Measurements from ENCODE around the gene KCNG2.

- TF ChIP-seq RCOR1 (IDR thresholded peaks at IDR 0.05; ENCODE audit: insufficient replicate concordance, low read length) (no peak), POLR2A (IDR thresholded peaks at IDR 0.05; ENCODE audit: low read depth, low read length) (no peak), CTCF (conservative IDR thresholded peaks at IDR 0.05; ENCODE audit: low read depth, low read length) (no peak), CHD1 (IDR thresholded peaks at IDR 0.05; ENCODE audit: low read depth, low read length) (no peak), RFX5 (IDR thresholded peaks at IDR 0.05; ENCODE audit: low read depth, low read length) (no peak), NFE2L2 (IDR thresholded peaks at IDR 0.05; ENCODE audit: low read depth, low read length) (no peak), ELK1 (IDR thresholded peaks at IDR 0.05; ENCODE audit: borderline replicate concordance, low read depth, low read length) (no peak)
Measured at GRCh38 chr18:79883461-79884293, 85.9 kb downstream of the KCNG2 start.

All from IMR-90 (cell line).